HFFc6 (cell line): ENCODE measurements around the gene ATF3. TPM values are rescaled to one million over a fixed set of nuclear protein-coding genes. Genes with fewer than 3 reads are reported as not detected.

Experiments
- DNase-seq: peaks from one replicate; pipeline ENCODE4 v3.0.0-alpha.2; 2018
- H3K27ac Mint-ChIP-seq: 2 replicates; pipeline ENCODE4 v1.8.0; 2020; ENCODE audit warnings: mild to moderate bottlenecking, mixed read lengths
- H3K27me3 Mint-ChIP-seq: 2 replicates; pipeline ENCODE4 v1.8.0; 2021; ENCODE audit warnings: mild to moderate bottlenecking, moderate library complexity, mixed read lengths; ENCODE audit not compliant: insufficient read depth
- H3K36me3 Mint-ChIP-seq: 2 replicates; pipeline ENCODE4 v1.8.0; 2021; ENCODE audit warnings: low read depth, mixed read lengths
- H3K4me1 Mint-ChIP-seq: 2 replicates; pipeline ENCODE4 v1.8.0; 2020; ENCODE audit warnings: low read depth, mixed read lengths
- H3K4me3 Mint-ChIP-seq: 2 replicates; pipeline ENCODE4 v1.8.0; 2020; ENCODE audit warnings: mild to moderate bottlenecking, moderate library complexity, mixed read lengths
- H3K9me3 Mint-ChIP-seq: 2 replicates; pipeline ENCODE4 v1.8.0; 2020; ENCODE audit warnings: mild to moderate bottlenecking, mixed read lengths
- CTCF ChIP-seq: fragments of 200-600 bp; sonication (generic); IDR thresholded peaks from 2 replicates; pipeline ENCODE4 v1.5.0; 2021; ENCODE audit warnings: antibody characterized with exemption, mild to moderate bottlenecking
- total RNA-seq, 6 experiments: library from RNA; stranded (reverse); fragmentation: NEBNext Ultra II Directional; extraction: Animal tissue kit (Norgen Biotek cat#: 25700); gene quantifications; 2 replicates in 1 of 6; 3 replicates in 5 of 6; pipeline ENCODE4 v1.2.3, GENCODE V29; 2021

Gene ATF3
- total RNA-seq, 6 experiments from 2014 or later, result 1.9 to 5.5 (median 4.8) TPM

- no peak for TF ChIP-seq CTCF
- peaks cover 70% of the 10 kb centered on the region for H3K27me3 Mint-ChIP-seq
- H3K27ac Mint-ChIP-seq, result no peak overlapping the region
- no peaks in the 10 kb centered on the region for H3K36me3 Mint-ChIP-seq
- H3K4me1 Mint-ChIP-seq, result no peaks in the 10 kb centered on the region
- no peaks in the 10 kb centered on the region for H3K9me3 Mint-ChIP-seq
- H3K4me3 Mint-ChIP-seq, result no peak overlapping the region
- DNase-seq, result no peak
Measured at GRCh38 chr1:212587016-212587887, 21.3 kb upstream of the ATF3 start.

GRCh38 chr1:212587888-212588510 lies 20.6 kb upstream of the ATF3 start:
- no peaks in the 10 kb centered on the region for H3K4me1 Mint-ChIP-seq
- no peaks in the 10 kb centered on the region for H3K36me3 Mint-ChIP-seq
- DNase-seq, result no peak
- H3K4me3 Mint-ChIP-seq, result no peak overlapping the region
- H3K27me3 Mint-ChIP-seq, result peaks cover 65% of the 10 kb centered on the region
- no peaks in the 10 kb centered on the region for H3K9me3 Mint-ChIP-seq
- no peak for TF ChIP-seq CTCF
- no peak overlapping the region for H3K27ac Mint-ChIP-seq

- Mint-ChIP-seq H3K4me3 (no peak overlapping the region), H3K27ac (no peak overlapping the region), H3K36me3 (no peaks in the 10 kb centered on the region), H3K27me3 (peaks cover 55% of the 10 kb centered on the region), H3K4me1 (peaks cover 10% of the 10 kb centered on the region), H3K9me3 (no peaks in the 10 kb centered on the region)
- no peak for TF ChIP-seq CTCF
- no peak for DNase-seq
Measured at GRCh38 chr1:212589446-212589845, 19.1 kb upstream of the ATF3 start.

- peaks cover 37% of the 10 kb centered on the region for H3K27me3 Mint-ChIP-seq
- no peak for TF ChIP-seq CTCF
Measured at GRCh38 chr1:212591922-212592321, 16.6 kb upstream of the ATF3 start.

GRCh38 chr1:212593821-212594251 lies 14.7 kb upstream of the ATF3 start:
- DNase-seq, result no peak
- Mint-ChIP-seq H3K4me1 (peaks cover 37% of the 10 kb centered on the region), H3K36me3 (peaks cover 6% of the 10 kb centered on the region; the same call in 1 of the 2 replicates), H3K4me3 (no peak overlapping the region), H3K27ac (no peak overlapping the region), H3K9me3 (no peaks in the 10 kb centered on the region), H3K27me3 (peaks cover 21% of the 10 kb centered on the region)
- no peak for TF ChIP-seq CTCF

More at GRCh38 chr1:212591922-212592321, 16.6 kb upstream of the ATF3 start:
- Mint-ChIP-seq H3K4me3 (no peak overlapping the region), H3K36me3 (no peaks in the 10 kb centered on the region), H3K27ac (no peak overlapping the region), H3K4me1 (peaks cover 27% of the 10 kb centered on the region), H3K9me3 (no peaks in the 10 kb centered on the region)
- DNase-seq, result no peak
